GM06990 (cell line): ENCODE results near the gene ZNF268.
"Not testable (repeated sequence)": the region's sequence is repeated elsewhere in the genome, so short reads cannot be mapped to it uniquely, and the experiment has no call there.

Experiments used
- DNase-seq: peaks from one replicate; pipeline ENCODE4 v3.0.0-alpha.2; 2011; ENCODE audit not compliant: insufficient read length; ENCODE audit errors: extremely low read depth
- H3K27me3 ChIP-seq: replicated peaks from 2 replicates; pipeline ENCODE4 v1.6.0; 2011; ENCODE audit warnings: low read length; ENCODE audit not compliant: control insufficient read depth, insufficient read depth
- H3K36me3 ChIP-seq: 2 replicates; pipeline ENCODE4 v1.5.1; 2011; ENCODE audit warnings: low read length; ENCODE audit not compliant: control insufficient read depth, insufficient read depth
- H3K4me3 ChIP-seq: replicated peaks from 2 replicates; pipeline ENCODE4 v1.5.1; 2011; ENCODE audit warnings: low read depth, mild to moderate bottlenecking, control low read depth, low read length
- CTCF ChIP-seq: IDR thresholded peaks from 2 replicates; pipeline ENCODE4 v1.5.1; 2011; ENCODE audit warnings: low read length, control low read depth, mild to moderate bottlenecking, inconsistent platforms; ENCODE audit not compliant: insufficient read depth, poor library complexity, severe bottlenecking

Gene ZNF268

GRCh38 chr12:133236556-133236955 is 55.3 kb downstream of the ZNF268 start:
- DNase-seq, result no peak
- no peak overlapping the region for H3K4me3 ChIP-seq
- TF ChIP-seq CTCF, result no peak
- H3K36me3 ChIP-seq, result no peaks in the 10 kb centered on the region
- H3K27me3 ChIP-seq, result no peaks in the 10 kb centered on the region

DNA sequence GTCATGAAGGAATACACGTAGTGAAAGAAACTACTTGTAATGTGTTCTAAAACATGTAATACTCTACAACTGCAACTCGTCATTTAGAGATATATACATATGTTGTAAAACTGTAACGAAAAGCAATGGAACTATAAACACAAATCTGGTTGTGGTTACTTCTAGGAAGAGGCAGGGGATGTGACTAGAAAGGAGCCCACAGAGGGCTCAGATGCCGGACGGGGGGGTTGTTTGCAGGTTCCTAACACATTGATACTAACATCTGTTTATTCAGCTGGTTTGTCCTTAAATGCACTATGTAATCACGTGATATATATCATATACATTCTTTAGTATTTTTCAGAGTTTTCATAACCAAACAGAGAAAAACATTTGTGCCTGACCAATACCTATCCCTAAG is 70.4 kb downstream of the ZNF268 start:
- H3K4me3 ChIP-seq, result no peak overlapping the region
- H3K27me3 ChIP-seq, result no peaks in the 10 kb centered on the region
- no peak for DNase-seq
- H3K36me3 ChIP-seq, result no peaks in the 10 kb centered on the region
- no peak for TF ChIP-seq CTCF

DNA sequence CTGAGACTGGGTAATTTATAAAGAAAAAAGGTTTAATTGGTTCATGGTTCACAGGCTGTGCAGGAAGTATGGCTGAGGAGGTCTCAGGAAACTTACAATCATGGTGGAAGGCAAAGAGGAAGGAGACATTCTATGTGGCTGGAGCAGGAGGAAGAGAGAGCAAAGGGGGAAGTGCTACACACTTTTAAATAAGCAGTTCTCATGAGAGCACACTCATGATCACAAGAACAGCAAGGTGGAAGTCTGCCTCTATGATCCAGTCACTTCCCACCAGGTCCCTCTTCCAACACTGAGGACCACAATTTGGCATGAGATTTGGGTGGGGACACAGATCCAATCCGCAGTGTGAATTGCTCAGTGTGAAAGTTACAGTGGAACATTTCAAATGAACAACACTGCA is 74.5 kb downstream of the ZNF268 start:
- DNase-seq, H3K4me3 ChIP-seq, H3K27me3 ChIP-seq, H3K36me3 ChIP-seq: not testable (repeated sequence)

DNA sequence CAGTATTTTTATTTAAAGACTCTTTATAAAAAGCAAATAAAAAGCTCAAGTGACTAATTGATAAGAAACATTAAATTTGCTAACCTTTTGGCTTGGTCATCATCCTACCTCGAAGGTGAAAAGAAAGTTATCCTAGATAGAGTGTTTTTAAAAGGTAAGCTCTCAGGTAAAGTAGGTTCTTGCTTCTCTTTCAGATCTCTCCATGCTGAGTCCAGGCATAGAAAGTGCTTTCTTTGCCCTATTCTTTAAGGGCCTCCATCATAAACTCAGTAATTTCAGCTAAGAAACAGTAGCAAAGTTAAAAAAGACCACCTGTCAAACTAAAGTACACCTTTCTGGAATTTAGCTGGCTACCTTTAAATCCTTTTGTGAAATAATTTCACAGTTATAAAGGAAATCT is 75.0 kb downstream of the ZNF268 start:
- H3K27me3 ChIP-seq, result no peaks in the 10 kb centered on the region
- no peaks in the 10 kb centered on the region for H3K36me3 ChIP-seq
- H3K4me3 ChIP-seq, result no peak overlapping the region
- no peak for TF ChIP-seq CTCF
- no peak for DNase-seq

DNA sequence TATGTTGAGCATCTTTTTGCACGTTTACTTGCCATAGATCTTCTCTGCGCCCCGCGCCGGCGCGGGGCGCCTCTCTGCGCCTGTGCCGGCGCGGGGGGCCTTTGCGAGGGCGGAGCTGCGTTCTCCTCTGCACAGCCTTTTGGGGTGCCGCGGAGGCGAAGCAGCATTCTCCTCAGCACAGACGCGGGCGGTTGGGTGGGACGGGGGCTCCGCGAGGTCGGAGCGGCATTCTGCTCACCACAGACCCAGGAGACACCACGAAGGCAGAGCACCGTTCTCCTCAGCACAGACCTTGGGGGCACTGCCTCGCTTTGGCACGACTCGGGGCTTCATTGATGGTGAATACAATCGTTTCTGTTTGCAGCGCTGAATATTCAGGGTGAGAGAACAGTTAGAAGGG is 82.9 kb downstream of the ZNF268 start:
- H3K36me3 ChIP-seq, result no peaks in the 10 kb centered on the region
- TF ChIP-seq CTCF, result no peak
- H3K27me3 ChIP-seq, result no peaks in the 10 kb centered on the region
- H3K4me3 ChIP-seq, result no peak overlapping the region
- no peak for DNase-seq
